WI38 (cell line): Measurements from ENCODE around the gene GPR18.

ENCODE experiments used
- H3K4me3 ChIP-seq: 2 replicates; pipeline ENCODE4 v1.5.1; 2011; ENCODE audit warnings: low read depth, mild to moderate bottlenecking, control low read depth, low read length
- CTCF ChIP-seq: IDR thresholded peaks from 2 replicates; pipeline ENCODE4 v1.5.1; 2012; ENCODE audit warnings: low read depth, mild to moderate bottlenecking, control low read depth, low read length

The GPR18 gene

GRCh38 chr13:99297331-99297730 is 39.2 kb upstream of the GPR18 start:
- TF ChIP-seq CTCF = no peak

GRCh38 chr13:99296398-99296797 is 38.2 kb upstream of the GPR18 start:
- no peak for TF ChIP-seq CTCF
- H3K4me3 ChIP-seq = no peak overlapping the region

More at GRCh38 chr13:99297331-99297730, 39.2 kb upstream of the GPR18 start:
- no peak overlapping the region for H3K4me3 ChIP-seq

GRCh38 chr13:99295488-99296252 is 37.5 kb upstream of the GPR18 start:
- H3K4me3 ChIP-seq = no peak overlapping the region
- TF ChIP-seq CTCF = no peak

- H3K4me3 ChIP-seq = no peak overlapping the region
- TF ChIP-seq CTCF = no peak
Measured at GRCh38 chr13:99294958-99295357, 36.8 kb upstream of the GPR18 start.

GRCh38 chr13:99294198-99294597 is 36.0 kb upstream of the GPR18 start:
- no peak for TF ChIP-seq CTCF

GRCh38 chr13:99293178-99293577 is 35.0 kb upstream of the GPR18 start:
- no peak for TF ChIP-seq CTCF
- H3K4me3 ChIP-seq = no peak overlapping the region

More at GRCh38 chr13:99294198-99294597, 36.0 kb upstream of the GPR18 start:
- H3K4me3 ChIP-seq = no peak overlapping the region

- no peak for TF ChIP-seq CTCF
- no peak overlapping the region for H3K4me3 ChIP-seq
Measured at GRCh38 chr13:99290894-99291293, 32.7 kb upstream of the GPR18 start.
